Superior temporal gyrus (tissue), 1 donor: ENCODE results near the gene RBM10.
"Not testable (repeated sequence)": the region's sequence is repeated elsewhere in the genome, so short reads cannot be mapped to it uniquely, and the experiment has no call there.

Source experiments
- DNase-seq: peaks from one replicate; pipeline ENCODE4 v3.0.0-alpha.2; 2016; ENCODE audit errors: extremely low spot score

Gene RBM10, protein sequence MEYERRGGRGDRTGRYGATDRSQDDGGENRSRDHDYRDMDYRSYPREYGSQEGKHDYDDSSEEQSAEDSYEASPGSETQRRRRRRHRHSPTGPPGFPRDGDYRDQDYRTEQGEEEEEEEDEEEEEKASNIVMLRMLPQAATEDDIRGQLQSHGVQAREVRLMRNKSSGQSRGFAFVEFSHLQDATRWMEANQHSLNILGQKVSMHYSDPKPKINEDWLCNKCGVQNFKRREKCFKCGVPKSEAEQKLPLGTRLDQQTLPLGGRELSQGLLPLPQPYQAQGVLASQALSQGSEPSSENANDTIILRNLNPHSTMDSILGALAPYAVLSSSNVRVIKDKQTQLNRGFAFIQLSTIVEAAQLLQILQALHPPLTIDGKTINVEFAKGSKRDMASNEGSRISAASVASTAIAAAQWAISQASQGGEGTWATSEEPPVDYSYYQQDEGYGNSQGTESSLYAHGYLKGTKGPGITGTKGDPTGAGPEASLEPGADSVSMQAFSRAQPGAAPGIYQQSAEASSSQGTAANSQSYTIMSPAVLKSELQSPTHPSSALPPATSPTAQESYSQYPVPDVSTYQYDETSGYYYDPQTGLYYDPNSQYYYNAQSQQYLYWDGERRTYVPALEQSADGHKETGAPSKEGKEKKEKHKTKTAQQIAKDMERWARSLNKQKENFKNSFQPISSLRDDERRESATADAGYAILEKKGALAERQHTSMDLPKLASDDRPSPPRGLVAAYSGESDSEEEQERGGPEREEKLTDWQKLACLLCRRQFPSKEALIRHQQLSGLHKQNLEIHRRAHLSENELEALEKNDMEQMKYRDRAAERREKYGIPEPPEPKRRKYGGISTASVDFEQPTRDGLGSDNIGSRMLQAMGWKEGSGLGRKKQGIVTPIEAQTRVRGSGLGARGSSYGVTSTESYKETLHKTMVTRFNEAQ

DNA sequence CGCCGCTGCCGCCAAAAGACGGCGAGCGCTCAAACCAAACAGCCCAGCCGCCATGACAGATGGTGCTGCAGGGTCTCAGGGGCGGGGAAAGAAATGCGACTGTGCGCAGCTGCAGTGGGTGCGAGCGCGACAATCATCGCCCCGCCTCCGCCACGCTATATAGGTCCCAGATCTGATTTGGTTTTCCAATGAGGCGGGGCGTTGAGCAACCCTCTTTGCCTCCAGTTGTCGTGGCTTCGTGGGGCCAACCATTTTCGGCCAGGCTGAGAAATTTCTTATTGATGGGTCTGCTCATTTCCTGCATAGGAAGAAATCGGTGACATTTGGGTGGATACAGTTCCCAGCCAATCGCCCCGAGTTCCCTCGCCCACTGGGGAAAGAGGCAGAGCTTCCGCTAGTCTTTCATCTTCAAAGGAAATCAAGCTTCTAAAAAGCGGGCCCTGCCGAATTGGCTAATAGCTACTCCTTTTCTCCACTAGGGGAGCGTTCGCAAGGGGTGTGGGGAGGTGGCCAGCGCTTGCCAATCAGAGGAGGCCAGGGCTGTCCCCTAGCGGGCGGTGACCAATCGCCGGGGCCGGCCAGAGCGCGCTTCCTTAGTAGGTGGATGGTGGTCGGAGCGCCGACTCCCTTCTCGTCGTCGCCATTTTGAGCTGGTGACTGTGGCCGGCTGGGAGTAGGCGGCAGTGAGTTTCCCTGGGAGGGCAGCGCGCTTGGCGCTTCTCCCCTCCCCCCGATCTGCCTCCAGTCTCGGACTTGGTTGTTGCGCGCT is at the start of gene RBM10, which contains the start of gene NDUFB11:
TSS of gene RBM10 (plus strand) at position 596 of the 769 bp plus-strand sequence. CDS start 2,261 bp downstream, outside the sequence.
TSS of gene NDUFB11 (minus strand) at position 77 of the 769 bp plus-strand sequence. CDS start at position 54, 23 bp downstream.
- DNase-seq = peak; percentile 89

DNA sequence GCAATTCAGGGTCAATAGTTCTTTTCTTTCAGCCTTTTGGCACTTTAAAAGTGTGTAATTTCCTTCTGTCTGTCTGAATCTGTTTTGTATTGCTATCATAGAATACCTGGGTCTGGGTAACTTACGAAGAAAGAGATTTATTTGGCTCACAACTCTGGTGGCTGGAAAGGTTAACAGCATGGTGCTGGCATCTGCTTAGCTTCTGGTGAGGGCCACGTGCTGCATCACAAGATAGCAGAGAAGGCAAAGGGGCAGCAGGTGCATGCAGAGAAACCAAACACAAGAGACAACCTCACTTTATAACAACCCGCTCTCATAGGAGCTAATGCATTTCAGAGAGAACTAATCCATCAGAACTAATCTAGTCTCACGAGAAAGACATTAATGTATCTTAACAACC is 48.0 kb upstream of the RBM10 start:
- DNase-seq = no peak

DNA sequence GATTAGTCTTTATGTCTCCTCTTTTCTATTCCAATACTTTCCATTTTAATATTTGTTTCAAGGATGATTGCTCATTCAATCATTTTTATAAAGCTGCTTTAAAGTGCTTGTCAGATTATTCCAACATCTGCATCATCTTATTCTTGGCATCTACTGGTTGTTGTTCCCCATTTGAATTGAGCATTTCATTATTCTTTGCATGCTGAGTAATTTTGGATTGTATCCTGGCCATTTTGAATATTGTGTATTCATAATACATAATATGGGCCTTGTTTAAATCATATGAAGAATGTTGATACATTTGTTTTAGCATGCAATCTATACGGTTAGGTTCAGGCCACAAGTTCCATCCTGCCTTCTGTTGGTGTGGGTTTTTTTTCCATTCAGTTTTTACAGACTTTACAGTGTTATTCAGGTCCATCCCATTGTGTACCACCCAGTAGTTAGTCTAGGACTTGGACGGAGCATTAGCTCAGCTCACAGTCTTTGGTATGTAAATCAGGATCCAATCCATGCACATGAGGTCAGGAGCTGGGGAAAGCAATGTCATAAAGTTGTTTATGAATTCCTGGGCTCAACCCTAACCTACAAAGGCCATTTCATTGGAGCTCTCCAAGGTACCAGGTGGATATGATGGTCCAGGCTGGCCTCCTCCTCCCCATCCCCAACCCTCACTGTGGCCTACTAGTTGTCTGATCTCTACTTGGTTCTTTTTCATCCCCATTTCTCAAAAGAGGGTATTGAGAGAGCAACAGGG is 46.5 kb upstream of the RBM10 start:
- no peak for DNase-seq

DNA sequence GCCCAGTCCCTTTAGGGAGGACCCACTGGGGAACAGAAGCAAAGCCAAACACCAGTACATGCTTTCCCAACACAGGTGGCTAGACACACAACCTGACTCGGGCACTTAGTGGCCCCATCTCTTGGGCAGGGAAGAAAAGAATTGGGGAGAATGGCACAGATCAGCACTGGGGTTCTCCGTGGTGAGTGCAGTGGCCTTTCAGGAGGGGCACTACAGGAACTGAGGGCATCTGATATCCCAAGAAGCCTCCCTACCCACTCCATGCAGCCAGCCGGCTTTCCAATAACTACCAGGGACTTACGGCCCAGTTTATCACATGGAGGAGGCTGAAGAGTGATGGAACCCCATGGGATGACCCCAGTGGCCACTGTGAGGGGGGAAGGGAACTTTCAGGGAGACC is 43.8 kb upstream of the RBM10 start:
- DNase-seq = no peak

DNA sequence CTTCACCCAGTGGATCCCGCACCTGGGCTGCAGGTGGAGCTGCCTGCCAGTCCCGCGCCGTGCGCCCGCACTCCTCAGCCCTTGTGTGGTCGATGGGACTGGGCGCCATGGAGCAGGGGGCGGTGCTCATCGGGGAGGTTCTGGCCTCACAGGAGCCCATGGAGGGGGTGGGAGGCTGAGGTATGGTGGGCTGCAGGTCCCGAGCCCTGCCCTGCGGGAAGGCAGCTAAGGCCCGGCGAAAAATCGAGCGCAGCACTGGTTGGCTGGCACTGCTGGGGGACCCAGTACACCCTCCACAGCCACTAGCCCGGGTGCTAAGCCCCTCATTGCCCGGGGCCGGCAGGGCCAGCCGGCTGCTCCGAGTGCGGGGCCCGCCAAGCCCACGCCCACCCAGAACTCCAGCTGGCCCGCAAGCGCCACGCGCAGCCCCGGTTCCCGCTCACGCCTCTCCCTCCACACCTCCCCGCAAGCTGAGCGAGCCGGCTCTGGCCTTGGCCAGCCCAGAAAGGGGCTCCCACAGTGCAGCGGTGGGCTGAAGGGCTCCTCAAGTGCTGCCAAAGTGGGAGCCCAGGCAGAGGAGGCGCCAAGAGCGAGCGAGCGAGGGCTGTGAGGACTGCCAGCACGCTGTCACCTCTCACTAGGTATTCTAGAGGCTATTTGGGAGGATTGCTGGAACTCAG is 33.9 kb upstream of the RBM10 start:
- not testable (repeated sequence) for DNase-seq

DNA sequence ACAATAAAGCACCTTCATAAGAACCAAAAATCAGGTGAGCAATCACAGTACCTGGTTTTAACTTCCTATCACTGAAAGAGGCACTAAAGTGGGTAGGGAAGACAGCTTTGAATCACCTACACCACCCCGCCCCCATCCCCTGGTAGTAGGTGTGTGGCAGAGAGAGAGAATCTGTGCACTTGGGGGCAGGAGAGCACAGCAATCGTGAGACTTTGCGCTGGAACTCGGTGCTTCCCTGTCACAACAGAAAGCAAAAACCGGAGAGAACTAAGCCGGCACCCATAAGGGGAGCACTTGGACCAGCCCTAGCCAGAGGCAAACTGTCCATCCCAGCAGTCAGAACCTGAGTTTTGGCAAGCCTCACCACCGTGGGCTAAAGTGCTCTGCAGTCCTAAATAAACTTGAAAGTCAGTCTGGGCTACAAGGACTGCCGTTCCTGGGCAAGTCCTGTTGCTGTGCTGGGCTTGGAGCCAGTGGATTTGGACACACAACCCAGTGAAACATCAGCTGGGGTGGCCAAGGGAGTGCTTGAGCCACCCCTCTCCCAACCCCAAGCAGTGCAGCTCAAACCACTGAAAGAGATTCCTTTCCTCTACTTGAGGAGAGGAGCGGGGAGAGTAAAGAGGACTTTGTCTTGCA is 32.6 kb upstream of the RBM10 start:
- no peak for DNase-seq

DNA sequence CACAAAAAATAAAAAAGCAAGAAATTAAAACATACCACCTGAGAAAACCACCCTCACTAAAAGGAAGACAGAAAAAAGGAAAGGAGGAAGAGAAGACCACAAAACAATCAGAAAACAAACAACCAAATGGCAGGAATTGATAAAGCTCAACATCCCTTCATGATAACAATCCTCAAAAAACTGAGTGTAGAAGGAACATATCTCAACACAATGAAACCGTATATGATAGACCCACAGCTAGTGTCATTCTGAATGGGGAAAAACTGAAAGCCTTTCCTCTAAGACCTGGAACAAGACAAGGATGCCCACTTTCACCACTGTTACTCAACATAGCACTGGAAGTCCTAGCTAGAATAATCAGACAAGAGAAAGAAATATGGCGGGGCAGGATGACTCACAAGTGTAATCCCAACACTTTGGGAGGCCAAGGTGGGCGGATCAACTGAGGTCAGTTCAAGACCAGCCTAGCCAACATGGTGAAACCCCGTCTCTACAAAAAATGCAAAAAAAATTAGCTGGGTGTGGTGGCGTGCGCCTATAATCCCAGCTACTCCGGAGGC is 28.4 kb upstream of the RBM10 start:
- not testable (repeated sequence) for DNase-seq

DNA sequence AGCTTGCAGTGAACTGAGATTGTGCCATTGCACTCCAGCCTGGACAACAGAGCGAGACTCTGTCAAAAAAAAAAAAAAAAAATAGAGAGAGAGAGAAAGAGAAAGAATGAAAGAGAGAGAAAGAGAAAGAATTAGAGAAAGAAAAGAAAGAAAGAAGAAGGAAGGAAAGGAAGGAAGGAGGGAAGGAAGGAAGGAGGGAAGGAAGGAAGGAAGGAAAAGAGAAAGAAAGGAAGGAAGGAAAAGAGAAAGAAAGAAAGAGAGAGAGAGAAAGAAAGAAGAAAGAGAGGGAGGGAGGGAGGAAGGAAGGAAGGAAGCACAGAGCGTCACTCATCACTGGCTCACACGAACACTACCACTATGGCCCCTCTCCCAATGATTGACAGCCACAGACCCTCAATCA is 20.6 kb upstream of the RBM10 start:
- not testable (repeated sequence) for DNase-seq

DNA sequence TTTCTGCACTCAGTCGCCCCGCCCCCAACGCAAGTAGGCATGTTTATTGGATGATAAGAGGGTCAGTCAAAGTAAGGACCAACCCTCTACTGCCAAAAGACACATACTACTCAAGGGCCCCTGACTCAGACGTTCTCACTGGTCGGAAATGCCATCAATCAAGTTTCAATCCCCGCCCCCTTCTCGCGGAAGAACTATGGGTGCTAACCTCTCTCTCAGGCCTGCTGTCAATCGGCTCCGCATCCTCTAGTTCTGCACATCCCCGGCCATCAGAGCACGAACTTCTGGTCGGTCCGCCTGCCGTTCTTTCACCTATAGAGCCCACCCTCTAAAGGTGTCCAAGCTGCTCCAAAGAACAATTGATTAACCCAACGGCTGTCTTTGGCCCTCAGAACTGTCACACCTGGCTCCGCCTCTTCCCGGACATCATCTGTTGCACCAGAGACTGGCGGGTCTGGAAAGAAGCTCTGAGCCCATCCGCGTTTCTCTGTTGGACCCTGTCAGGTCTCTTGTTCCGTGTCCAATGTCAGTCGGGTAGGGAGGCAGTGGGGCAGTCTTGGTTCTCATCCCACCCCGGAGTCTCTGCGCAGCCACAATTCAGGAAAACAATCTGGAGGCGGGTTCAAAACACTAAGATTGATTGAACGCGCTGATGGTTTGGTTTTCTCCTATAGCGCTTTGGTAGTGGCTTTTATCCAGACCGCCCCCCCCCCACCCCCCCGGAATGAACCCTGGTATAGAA is 15.7 kb upstream of the RBM10 start:
- peak; percentile 95 for DNase-seq

DNA sequence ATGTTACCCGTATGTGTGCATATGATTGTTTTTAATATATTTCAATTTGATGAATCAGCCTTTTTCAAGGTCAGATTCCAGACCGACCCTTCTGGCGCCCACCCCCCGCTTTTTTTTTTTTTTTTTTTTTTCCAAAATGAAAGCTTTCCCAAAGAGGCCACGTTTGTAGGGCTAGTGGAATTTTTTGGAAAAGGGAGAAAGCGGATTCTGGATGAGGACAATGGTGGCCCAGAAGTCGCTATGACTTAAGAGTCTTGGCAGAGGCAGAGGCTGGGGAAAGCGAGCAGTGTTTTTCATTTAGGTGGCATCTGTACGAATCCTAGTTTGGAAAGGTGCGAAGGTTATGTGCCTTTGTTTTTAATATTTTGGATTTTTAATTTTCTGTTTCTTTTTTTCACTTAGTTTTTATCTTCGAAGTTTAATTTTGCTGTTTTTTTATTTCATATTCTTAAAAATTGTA is 15.1 kb upstream of the RBM10 start:
- DNase-seq = peak; percentile 18

DNA sequence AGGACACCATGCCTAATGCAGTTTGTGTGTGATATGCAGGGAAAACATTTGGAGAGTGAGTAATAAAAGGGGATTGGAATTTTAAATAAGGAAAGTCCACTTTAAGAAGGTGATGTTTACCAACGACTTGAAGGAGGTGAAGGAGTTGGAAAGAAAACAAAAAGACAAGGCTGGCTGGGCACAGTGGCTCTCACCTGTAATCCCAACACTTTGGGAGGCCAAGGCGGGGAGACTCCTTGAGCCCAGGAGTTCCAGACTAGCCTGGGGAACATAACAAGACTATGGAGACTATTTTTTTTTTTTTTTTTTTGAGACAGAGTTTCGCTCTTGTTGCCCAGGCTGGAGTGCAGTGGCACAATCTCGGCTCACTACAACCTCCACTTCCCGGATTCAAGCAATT is 11.5 kb upstream of the RBM10 start:
- no peak for DNase-seq

DNA sequence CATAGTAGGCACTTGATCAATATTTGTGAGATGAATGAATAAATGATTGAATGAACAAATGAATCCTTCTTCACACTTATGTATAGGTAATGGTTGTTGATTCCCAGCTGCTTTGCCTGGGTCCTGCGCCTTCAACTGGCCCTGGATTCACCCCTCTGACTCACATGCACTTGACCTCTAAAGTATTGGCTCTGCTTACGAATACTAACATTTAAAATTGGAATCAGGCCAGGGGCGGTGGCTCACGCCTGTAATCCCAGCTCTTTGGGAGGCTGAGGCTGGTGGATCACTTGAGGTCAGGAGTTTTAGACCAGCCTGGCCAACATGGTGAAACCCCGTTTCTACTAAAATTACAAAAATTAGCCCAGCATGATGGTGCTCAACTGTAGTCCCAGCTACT is 9.4 kb upstream of the RBM10 start:
- not testable (repeated sequence) for DNase-seq

DNA sequence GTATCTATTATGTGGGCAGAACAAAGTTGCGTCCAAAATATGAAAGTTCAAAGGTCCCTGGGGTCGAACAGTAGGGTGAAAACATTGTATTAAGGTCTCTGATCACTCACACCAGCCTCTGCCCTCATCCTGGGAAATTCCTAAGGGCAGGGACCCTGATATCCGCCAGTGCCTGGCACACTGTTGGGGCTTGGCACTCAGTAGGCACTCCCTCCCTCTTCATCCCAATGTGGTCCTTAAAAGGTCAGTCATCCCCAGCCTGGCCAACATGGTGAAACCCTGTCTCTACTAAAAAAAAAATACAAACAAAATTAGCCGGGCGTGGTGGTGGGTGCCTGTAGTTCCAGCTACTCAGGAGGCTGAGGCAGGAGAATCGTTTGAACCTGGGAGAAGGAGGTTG is 6.8 kb upstream of the RBM10 start:
- no peak for DNase-seq

DNA sequence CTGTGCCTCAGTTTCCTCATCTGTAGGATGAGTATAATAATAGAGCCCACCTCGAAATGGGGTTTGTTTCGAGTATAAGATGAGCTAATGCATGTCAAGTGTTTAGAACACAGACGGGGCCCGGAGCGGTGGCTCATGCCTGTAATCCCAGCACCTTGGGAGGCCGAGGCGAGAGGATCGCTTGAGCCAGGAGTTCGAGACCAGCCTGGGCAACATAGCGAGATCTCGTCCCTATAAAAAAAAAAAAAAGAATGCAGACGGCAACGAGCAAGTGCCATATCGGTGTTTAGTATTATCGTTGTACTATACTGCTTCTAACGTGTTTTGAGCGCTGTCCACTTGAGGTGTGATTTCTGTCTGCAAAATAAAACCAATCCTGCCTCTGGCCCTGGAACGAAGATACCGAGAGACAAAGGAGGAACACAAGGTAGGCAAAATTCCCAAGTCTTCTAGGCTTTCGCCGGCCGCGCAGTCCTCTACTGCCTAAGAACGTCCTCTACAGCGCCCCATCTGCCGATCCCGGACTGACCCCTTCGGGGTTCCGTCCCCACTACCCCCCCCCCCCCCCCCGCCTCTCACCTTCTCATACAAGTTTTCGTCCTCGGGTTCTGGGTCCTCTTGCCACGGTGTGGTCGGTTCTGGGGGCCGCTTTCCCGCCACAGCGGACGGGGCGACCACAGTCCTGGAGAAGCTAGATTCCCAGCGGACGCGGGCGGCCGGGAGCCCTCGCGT is 961 bp upstream of the RBM10 start:
- peak; percentile 13 for DNase-seq

DNA sequence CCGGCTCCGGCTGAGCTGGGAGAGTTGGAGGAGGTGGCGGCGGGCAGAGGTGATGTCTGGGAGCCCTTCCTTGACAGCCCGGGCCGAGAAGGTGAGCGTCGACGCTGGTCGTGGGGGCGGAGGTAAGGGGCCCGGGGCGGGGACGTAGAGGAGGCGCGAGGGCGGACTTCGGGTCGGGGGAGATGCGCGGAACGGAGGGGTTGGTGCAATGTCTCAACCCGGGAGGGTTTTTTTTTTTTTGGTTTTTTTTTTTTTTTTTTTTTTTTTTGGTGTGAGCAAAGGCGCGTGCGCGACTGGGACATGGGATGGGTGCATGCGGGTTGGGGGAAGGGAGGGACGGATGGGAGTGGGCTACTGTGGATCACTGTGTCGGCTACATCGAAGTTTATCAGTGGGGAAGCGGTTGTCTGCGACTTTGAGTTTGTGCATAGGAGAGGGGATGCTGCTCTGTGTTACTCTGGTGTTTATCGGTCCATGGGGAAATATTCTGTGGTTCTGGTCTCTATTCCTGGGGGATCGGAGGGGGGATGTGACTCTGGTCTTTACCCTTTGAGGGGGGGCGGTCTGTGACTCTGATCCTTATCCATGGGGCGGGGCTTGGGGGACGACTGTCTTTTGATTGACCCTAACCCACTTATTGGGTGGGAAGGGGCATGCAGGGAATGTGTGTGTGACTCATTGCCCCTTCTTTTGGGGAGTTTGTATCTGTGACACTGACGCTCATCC is 537 bp downstream of the RBM10 start:
- no peak for DNase-seq

DNA sequence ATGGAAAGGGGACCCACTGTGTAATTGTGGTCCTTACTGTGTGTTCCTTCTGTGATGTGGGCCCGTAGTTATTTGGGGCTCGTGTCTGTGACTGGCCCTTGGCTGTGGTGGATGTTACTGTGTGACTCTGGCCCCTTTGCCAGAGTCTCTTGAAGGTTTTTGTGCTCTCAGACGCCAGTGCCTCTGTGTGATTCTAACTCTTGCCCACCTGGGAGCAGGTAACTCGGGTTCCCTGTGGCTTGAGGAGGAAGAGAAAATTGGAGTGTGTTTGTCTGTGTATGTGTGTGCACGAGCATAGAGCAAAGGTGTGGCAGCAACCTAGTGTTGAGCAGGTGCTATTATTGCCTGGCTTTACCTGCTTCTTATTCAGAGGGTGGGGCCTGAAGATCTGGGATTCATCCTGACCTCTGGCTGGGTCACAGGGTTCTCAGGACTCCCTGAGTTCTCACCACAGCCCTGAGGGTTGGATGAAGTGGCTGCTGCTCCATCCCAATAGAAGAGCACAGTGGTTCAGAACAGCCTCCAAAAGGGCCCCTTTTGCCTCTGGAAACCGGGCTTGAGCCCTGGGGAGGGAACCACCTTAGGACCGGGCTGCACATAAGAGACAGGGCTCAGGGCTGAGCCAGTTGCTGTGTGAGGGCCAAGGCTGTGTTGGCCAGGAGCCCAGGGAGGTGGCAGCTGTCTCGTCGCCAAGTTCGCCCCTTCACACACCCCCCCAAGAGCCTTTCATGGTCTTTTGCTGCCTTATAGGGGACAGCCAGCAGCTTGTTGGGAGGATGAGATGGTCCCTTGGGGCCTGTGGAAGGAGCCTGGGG is 1.3 kb downstream of the RBM10 start:
- no peak for DNase-seq
